ENCODE results near the gene KAT2B.

DNA sequence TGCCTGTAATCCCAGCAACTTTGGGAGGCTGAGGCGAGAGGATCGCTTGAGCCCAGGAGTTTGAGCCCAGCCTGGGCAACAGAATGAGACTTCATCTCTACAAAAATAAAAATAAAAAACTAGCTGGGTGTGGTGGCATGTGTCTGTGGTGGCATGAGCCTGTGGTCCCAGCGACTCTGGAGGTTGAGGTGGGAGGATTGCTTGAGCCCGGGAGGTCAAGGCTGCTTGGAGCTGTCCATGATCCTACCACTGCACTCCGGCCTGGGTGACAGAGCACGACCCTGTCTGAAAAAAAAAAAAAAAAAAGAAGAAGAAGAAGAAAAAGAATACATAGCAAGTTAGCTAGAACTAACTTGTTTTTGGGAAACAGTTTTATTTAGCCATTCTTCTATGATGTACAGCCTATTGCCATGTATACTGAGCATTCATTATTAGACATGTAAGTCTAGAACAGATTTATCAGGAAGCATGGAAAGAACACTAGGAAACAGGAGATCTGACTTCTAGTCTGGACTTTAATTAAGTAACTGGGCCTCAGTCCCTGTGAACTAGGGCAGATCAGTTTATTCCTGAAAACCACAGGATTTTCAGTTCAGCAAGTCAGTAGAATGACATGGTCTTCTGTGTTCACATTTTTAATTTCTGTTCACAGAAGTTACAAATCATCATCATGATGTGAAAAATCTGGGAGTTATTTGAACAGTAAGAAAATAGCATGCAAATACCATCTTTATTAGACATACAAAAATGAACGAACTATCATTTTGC lies 65.5 kb downstream of the KAT2B start:
- TF ChIP-seq, protein P1, sequence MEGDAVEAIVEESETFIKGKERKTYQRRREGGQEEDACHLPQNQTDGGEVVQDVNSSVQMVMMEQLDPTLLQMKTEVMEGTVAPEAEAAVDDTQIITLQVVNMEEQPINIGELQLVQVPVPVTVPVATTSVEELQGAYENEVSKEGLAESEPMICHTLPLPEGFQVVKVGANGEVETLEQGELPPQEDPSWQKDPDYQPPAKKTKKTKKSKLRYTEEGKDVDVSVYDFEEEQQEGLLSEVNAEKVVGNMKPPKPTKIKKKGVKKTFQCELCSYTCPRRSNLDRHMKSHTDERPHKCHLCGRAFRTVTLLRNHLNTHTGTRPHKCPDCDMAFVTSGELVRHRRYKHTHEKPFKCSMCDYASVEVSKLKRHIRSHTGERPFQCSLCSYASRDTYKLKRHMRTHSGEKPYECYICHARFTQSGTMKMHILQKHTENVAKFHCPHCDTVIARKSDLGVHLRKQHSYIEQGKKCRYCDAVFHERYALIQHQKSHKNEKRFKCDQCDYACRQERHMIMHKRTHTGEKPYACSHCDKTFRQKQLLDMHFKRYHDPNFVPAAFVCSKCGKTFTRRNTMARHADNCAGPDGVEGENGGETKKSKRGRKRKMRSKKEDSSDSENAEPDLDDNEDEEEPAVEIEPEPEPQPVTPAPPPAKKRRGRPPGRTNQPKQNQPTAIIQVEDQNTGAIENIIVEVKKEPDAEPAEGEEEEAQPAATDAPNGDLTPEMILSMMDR (IDR thresholded peaks at IDR 0.05; ENCODE audit: low read depth, low read length, missing input control) = no peak
- TF ChIP-seq EGR1 (IDR thresholded peaks at IDR 0.05; ENCODE audit: low read depth in 2 of 2) (no peak), YY1 (IDR thresholded peaks at IDR 0.05) (no peak), SP1 (IDR thresholded peaks at IDR 0.05) (no peak), RAD21 (IDR thresholded peaks at IDR 0.05) (no peak), TAF1 (conservative IDR thresholded peaks at IDR 0.05) (no peak), FOXA1 (IDR thresholded peaks at IDR 0.05) (no peak), HNF4A (conservative IDR thresholded peaks at IDR 0.05) (no peak)
- TF ChIP-seq, protein P2, sequence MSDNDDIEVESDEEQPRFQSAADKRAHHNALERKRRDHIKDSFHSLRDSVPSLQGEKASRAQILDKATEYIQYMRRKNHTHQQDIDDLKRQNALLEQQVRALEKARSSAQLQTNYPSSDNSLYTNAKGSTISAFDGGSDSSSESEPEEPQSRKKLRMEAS (IDR thresholded peaks at IDR 0.05) = no peak
- TF ChIP-seq, protein P3, sequence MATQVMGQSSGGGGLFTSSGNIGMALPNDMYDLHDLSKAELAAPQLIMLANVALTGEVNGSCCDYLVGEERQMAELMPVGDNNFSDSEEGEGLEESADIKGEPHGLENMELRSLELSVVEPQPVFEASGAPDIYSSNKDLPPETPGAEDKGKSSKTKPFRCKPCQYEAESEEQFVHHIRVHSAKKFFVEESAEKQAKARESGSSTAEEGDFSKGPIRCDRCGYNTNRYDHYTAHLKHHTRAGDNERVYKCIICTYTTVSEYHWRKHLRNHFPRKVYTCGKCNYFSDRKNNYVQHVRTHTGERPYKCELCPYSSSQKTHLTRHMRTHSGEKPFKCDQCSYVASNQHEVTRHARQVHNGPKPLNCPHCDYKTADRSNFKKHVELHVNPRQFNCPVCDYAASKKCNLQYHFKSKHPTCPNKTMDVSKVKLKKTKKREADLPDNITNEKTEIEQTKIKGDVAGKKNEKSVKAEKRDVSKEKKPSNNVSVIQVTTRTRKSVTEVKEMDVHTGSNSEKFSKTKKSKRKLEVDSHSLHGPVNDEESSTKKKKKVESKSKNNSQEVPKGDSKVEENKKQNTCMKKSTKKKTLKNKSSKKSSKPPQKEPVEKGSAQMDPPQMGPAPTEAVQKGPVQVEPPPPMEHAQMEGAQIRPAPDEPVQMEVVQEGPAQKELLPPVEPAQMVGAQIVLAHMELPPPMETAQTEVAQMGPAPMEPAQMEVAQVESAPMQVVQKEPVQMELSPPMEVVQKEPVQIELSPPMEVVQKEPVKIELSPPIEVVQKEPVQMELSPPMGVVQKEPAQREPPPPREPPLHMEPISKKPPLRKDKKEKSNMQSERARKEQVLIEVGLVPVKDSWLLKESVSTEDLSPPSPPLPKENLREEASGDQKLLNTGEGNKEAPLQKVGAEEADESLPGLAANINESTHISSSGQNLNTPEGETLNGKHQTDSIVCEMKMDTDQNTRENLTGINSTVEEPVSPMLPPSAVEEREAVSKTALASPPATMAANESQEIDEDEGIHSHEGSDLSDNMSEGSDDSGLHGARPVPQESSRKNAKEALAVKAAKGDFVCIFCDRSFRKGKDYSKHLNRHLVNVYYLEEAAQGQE (IDR thresholded peaks at IDR 0.05) = no peak
- TF ChIP-seq, protein P4, sequence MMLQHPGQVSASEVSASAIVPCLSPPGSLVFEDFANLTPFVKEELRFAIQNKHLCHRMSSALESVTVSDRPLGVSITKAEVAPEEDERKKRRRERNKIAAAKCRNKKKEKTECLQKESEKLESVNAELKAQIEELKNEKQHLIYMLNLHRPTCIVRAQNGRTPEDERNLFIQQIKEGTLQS (IDR thresholded peaks at IDR 0.05) = no peak
